HEK293 (cell line): Measurements from ENCODE around the gene NPW.

Experiments
- CTCF ChIA-PET: fragments of 350-600 bp; formaldehyde crosslinking; extraction: SDS; loops from one replicate; lab custom pipeline; 2021; ENCODE audit warnings: antibody characterized with exemption; lab: Yijun Ruan, JAX
- POLR2A ChIA-PET: fragments of 300-600 bp; formaldehyde crosslinking; extraction: SDS; loops from one replicate; lab custom pipeline; 2020; ENCODE audit warnings: antibody characterized with exemption, inconsistent platforms; lab: Yijun Ruan, JAX
- H3K27ac ChIP-seq: fragments of 200-500 bp; sonication (Bioruptor generic); 2 replicates; pipeline ENCODE4 v1.5.1; 2014; ENCODE audit warnings: low read depth, low read length, control low read depth, inconsistent platforms; ENCODE audit errors: extremely low read depth
- H3K36me3 ChIP-seq, 2 experiments: fragments of 200-500 bp in 1 of 2; sonication (Bioruptor generic) in 1 of 2; 1 replicate in 1 of 2; 2 replicates in 1 of 2; pipeline ENCODE4 v1.5.1; 2014 to 2017; ENCODE audit warnings: inconsistent platforms in 2 of 2, low read length in 2 of 2; ENCODE audit not compliant: control insufficient read depth in 2 of 2, insufficient read depth in 1 of 2
- H3K4me1 ChIP-seq: fragments of 200-500 bp; sonication (Bioruptor generic); 2 replicates; pipeline ENCODE4 v1.5.1; 2014; ENCODE audit warnings: mild to moderate bottlenecking, low read length, inconsistent platforms; ENCODE audit not compliant: control insufficient read depth, insufficient read depth
- H3K4me3 ChIP-seq: 2 replicates; pipeline ENCODE4 v1.5.1; 2011; ENCODE audit warnings: low read depth, mild to moderate bottlenecking, control low read depth, low read length, moderate library complexity
- H3K9me3 ChIP-seq: fragments of 200-500 bp; sonication (Bioruptor generic); 2 replicates; pipeline ENCODE4 v1.5.1; 2014; ENCODE audit warnings: low read depth, low read length, inconsistent platforms; ENCODE audit not compliant: control insufficient read depth, insufficient read depth
- BCL11B ChIP-seq: fragments of 450-650 bp; formaldehyde crosslinking; IDR thresholded peaks from 2 replicates; pipeline ENCODE4 v1.5.1; 2016; ENCODE audit warnings: low read depth, missing biosample characterization, missing genetic modification characterization
- EGR2 ChIP-seq: fragments of 450-650 bp; formaldehyde crosslinking; IDR thresholded peaks from 2 replicates; pipeline ENCODE4 v1.5.1; 2016; ENCODE audit warnings: low read depth, missing biosample characterization, missing genetic modification characterization
- FEZF1 ChIP-seq: fragments of 450-650 bp; formaldehyde crosslinking; IDR thresholded peaks from 2 replicates; pipeline ENCODE4 v1.5.1; 2016; ENCODE audit warnings: missing biosample characterization, missing genetic modification characterization
- GLIS2 ChIP-seq: fragments of 450-650 bp; formaldehyde crosslinking; IDR thresholded peaks from 2 replicates; pipeline ENCODE4 v1.5.1; 2016; ENCODE audit warnings: missing biosample characterization, missing genetic modification characterization
- IKZF3 ChIP-seq: fragments of 450-650 bp; IDR thresholded peaks from 2 replicates; pipeline ENCODE4 v1.5.0; 2018; ENCODE audit warnings: missing biosample characterization, mild to moderate bottlenecking, missing genetic modification characterization, moderate library complexity
- REPIN1 ChIP-seq: fragments of 450-650 bp; formaldehyde crosslinking; IDR thresholded peaks from 2 replicates; pipeline ENCODE4 v1.5.1; 2017; ENCODE audit warnings: missing biosample characterization, missing genetic modification characterization, low read depth
- REST ChIP-seq: fragments of 450-650 bp; formaldehyde crosslinking; IDR thresholded peaks from 2 replicates; pipeline ENCODE4 v1.5.1; 2016; ENCODE audit warnings: missing biosample characterization, missing genetic modification characterization
- SALL2 ChIP-seq: fragments of 450-650 bp; formaldehyde crosslinking; IDR thresholded peaks from 2 replicates; pipeline ENCODE4 v1.5.0; 2017; ENCODE audit warnings: missing biosample characterization, mild to moderate bottlenecking, missing genetic modification characterization, borderline replicate concordance
- ZBTB11 ChIP-seq: fragments of 450-650 bp; formaldehyde crosslinking; conservative IDR thresholded peaks from 2 replicates; pipeline ENCODE4 v1.5.1; 2016; ENCODE audit warnings: low read depth, missing biosample characterization, missing genetic modification characterization
- ZBTB20 ChIP-seq: fragments of 450-650 bp; formaldehyde crosslinking; IDR thresholded peaks from 2 replicates; pipeline ENCODE4 v1.5.1; 2016; ENCODE audit warnings: missing biosample characterization, missing genetic modification characterization
- ZBTB48 ChIP-seq: fragments of 450-650 bp; formaldehyde crosslinking; IDR thresholded peaks from 2 replicates; pipeline ENCODE4 v1.5.1; 2016; ENCODE audit warnings: missing biosample characterization, missing genetic modification characterization
- ZBTB6 ChIP-seq: fragments of 450-650 bp; formaldehyde crosslinking; IDR thresholded peaks from 2 replicates; pipeline ENCODE4 v1.5.1; 2017; ENCODE audit warnings: missing biosample characterization, missing genetic modification characterization
- ZFHX2 ChIP-seq: fragments of 450-650 bp; formaldehyde crosslinking; conservative IDR thresholded peaks from 2 replicates; pipeline ENCODE4 v1.5.1; 2016; ENCODE audit warnings: missing biosample characterization, missing genetic modification characterization
- ZFP37 ChIP-seq: fragments of 450-650 bp; formaldehyde crosslinking; IDR thresholded peaks from 2 replicates; pipeline ENCODE4 v1.5.1; 2016; ENCODE audit warnings: missing biosample characterization, missing genetic modification characterization
- ZNF148 ChIP-seq: fragments of 450-650 bp; formaldehyde crosslinking; IDR thresholded peaks from 2 replicates; pipeline ENCODE4 v1.5.0; 2017; ENCODE audit warnings: missing biosample characterization, missing genetic modification characterization, borderline replicate concordance
- ZNF157 ChIP-seq: fragments of 450-650 bp; formaldehyde crosslinking; IDR thresholded peaks from 2 replicates; pipeline ENCODE4 v1.5.1; 2016; ENCODE audit warnings: missing biosample characterization, missing genetic modification characterization
- ZNF174 ChIP-seq: fragments of 450-650 bp; formaldehyde crosslinking; IDR thresholded peaks from 2 replicates; pipeline ENCODE4 v1.5.0; 2017; ENCODE audit warnings: missing biosample characterization, mild to moderate bottlenecking, missing genetic modification characterization
- ZNF2 ChIP-seq: fragments of 450-650 bp; formaldehyde crosslinking; IDR thresholded peaks from 2 replicates; pipeline ENCODE4 v1.5.1; 2016; ENCODE audit warnings: missing biosample characterization, missing genetic modification characterization
- ZNF292 ChIP-seq: fragments of 450-650 bp; formaldehyde crosslinking; IDR thresholded peaks from 2 replicates; pipeline ENCODE4 v1.5.1; 2016; ENCODE audit warnings: low read depth, missing biosample characterization, missing genetic modification characterization, borderline replicate concordance
- ZNF341 ChIP-seq: fragments of 450-650 bp; formaldehyde crosslinking; IDR thresholded peaks from 2 replicates; pipeline ENCODE4; 2016; ENCODE audit warnings: low read depth, missing biosample characterization, missing genetic modification characterization
- ZNF350 ChIP-seq: fragments of 450-650 bp; formaldehyde crosslinking; IDR thresholded peaks from 2 replicates; pipeline ENCODE4 v1.5.0; 2017; ENCODE audit warnings: missing biosample characterization, mild to moderate bottlenecking, missing genetic modification characterization
- ZNF362 ChIP-seq: fragments of 450-650 bp; formaldehyde crosslinking; IDR thresholded peaks from 2 replicates; pipeline ENCODE4 v1.5.1; 2016; ENCODE audit warnings: missing biosample characterization, missing genetic modification characterization
- ZNF398 ChIP-seq: fragments of 450-650 bp; formaldehyde crosslinking; IDR thresholded peaks from 2 replicates; pipeline ENCODE4 v1.5.1; 2017; ENCODE audit warnings: missing biosample characterization, missing genetic modification characterization
- ZNF600 ChIP-seq: fragments of 450-650 bp; formaldehyde crosslinking; IDR thresholded peaks from 2 replicates; pipeline ENCODE4 v1.5.1; 2016; ENCODE audit warnings: missing biosample characterization, missing genetic modification characterization
- ZNF610 ChIP-seq: fragments of 450-650 bp; formaldehyde crosslinking; IDR thresholded peaks from 2 replicates; pipeline ENCODE4 v1.5.1; 2016; ENCODE audit warnings: missing biosample characterization, missing genetic modification characterization, borderline replicate concordance

Gene NPW

GRCh38 chr16:2022723-2023091 lies 3.1 kb downstream of the NPW start:
- Histone ChIP-seq H3K4me1 (peaks cover 3% of the 10 kb centered on the region; the same call in 1 of the 2 replicates), H3K4me3 (peak overlapping the region; percentile 13; the same call in 1 of the 2 replicates), H3K27ac (no peak overlapping the region)
- TF ChIP-seq ZNF350, result no peak
- TF ChIP-seq ZNF174, result no peak
- TF ChIP-seq ZBTB20, result peak; percentile 96
- no peak for TF ChIP-seq REPIN1 (tag by site-specific recombination)
- peak; percentile 76 for TF ChIP-seq ZNF600 (tag by site-specific recombination)
- TF ChIP-seq ZNF148, result no peak
- no peak for TF ChIP-seq FEZF1 (tag by site-specific recombination)
- TF ChIP-seq ZNF341 (tag by site-specific recombination), result 0 out of 2 replicates have a peak, but pooled peaks have one; percentile 44
- TF ChIP-seq ZBTB6 (tag by site-specific recombination), result no peak
- TF ChIP-seq GLIS2, result peak; percentile 10; the same call in 1 of the 2 replicates
- TF ChIP-seq SALL2 (tag by site-specific recombination), result no peak
- no peak for TF ChIP-seq ZNF157 (tag by site-specific recombination)
- TF ChIP-seq ZNF292 (tag by site-specific recombination), result no peak
- TF ChIP-seq EGR2 (tag by site-specific recombination), result peak; percentile 56
- no peak for TF ChIP-seq ZNF362
- no peak for TF ChIP-seq ZNF610
- no peak for TF ChIP-seq REST (tag by site-specific recombination)
- no peak for TF ChIP-seq ZFP37 (tag by site-specific recombination)
- no peak for TF ChIP-seq ZBTB48 (tag by site-specific recombination)
- no peak for TF ChIP-seq ZNF2 (tag by site-specific recombination)
- TF ChIP-seq IKZF3 (tag by site-specific recombination), result no peak
- TF ChIP-seq ZFHX2 (tag by site-specific recombination), result 0 out of 2 replicates have a peak, but pooled peaks have one; percentile 10
- no peak for TF ChIP-seq ZBTB11 (tag by site-specific recombination)
- no peak for TF ChIP-seq BCL11B (tag by site-specific recombination)
- peak; percentile 81 for TF ChIP-seq ZNF398 (tag by site-specific recombination)
- TF ChIP-seq, all 188 proteins: peak for 7
- POLR2A ChIA-PET, result interaction anchor here (0.6 to 3.2 kb wide), 8 partner anchors 11 to 246 kb away, joined by 5 to 18 read pairs (median 6); partner anchors contain the start of genes PGP and TRAF7
- CTCF ChIA-PET, result interaction anchor here (0.6 to 3.9 kb wide), 17 partner anchors 10 to 185 kb away, joined by 3 to 35 read pairs (median 5); partner anchors contain the start of genes NTHL1, TRAF7 and TSC2
- Histone ChIP-seq H3K36me3 (no peaks in the 10 kb centered on the region), H3K9me3 (no peaks in the 10 kb centered on the region)
